Measurements from ENCODE around the gene MED9. TPM values are rescaled to one million over a fixed set of nuclear protein-coding genes. Genes with fewer than 3 reads are reported as not detected.

MED9 gene
- total RNA-seq, 1 experiment from 2014 or later = 88.9 TPM

GRCh38 chr17:17508646-17509591 is 32.1 kb downstream of the MED9 start:
- Histone ChIP-seq H3K4me3 (no peak overlapping the region), H3K36me3 (no peaks in the 10 kb centered on the region), H3K27me3 (no peaks in the 10 kb centered on the region), H3K27ac (peak overlapping the region; percentile 66), H3K4me1 (peaks cover 72% of the 10 kb centered on the region), H3K9me3 (replicated peaks) (no peaks in the 10 kb centered on the region)
- peak; percentile 89 to 91 for DNase-seq

- no peaks in the 10 kb centered on the region for H3K36me3 ChIP-seq
- H3K4me1 ChIP-seq = peaks cover 72% of the 10 kb centered on the region
- DNase-seq = no peak
- H3K4me3 ChIP-seq = no peak overlapping the region
- peak overlapping the region; percentile 66 for H3K27ac ChIP-seq
- H3K27me3 ChIP-seq = no peaks in the 10 kb centered on the region
- H3K9me3 ChIP-seq (replicated peaks) = no peaks in the 10 kb centered on the region
These were observed 33.0 kb downstream of the MED9 start for GRCh38 chr17:17509601-17510425.

GRCh38 chr17:17510456-17511292 is 33.9 kb downstream of the MED9 start:
- Histone ChIP-seq H3K4me1 (peaks cover 77% of the 10 kb centered on the region), H3K4me3 (no peak overlapping the region)

DNA sequence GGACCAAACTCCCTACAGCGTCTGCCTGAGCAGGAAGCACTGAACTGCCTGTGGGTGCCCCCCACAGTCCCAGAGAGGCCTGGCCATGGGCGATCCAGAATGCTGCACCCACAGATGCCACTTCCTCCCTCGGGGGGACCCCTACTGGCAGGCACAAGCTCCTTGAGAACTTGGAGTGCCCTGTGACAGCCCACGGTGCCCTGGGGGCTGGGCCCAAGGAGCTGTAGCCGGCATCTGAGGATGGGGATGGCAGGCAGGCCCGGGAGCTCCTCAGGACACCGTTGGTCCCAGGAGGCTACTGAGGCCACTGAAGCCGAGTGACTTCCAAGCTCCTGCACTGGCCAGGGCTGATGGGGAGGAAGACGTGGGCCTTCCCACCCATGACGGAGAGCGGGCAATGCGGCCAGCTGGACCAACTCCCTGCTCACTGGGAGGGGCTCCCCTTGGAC is 34.5 kb downstream of the MED9 start:
- Histone ChIP-seq H3K4me1 (peaks cover 80% of the 10 kb centered on the region), H3K36me3 (no peaks in the 10 kb centered on the region), H3K4me3 (no peak overlapping the region), H3K27me3 (no peaks in the 10 kb centered on the region), H3K9me3 (replicated peaks) (no peaks in the 10 kb centered on the region), H3K27ac (no peak overlapping the region)
- peak in 1 of 2 experiments; percentile 26 for DNase-seq

More at GRCh38 chr17:17510456-17511292, 33.9 kb downstream of the MED9 start:
- H3K27me3 ChIP-seq = no peaks in the 10 kb centered on the region
- H3K27ac ChIP-seq = no peak overlapping the region
- peak; percentile 31 to 35 for DNase-seq
- no peaks in the 10 kb centered on the region for H3K36me3 ChIP-seq
- H3K9me3 ChIP-seq (replicated peaks) = no peaks in the 10 kb centered on the region

DNA sequence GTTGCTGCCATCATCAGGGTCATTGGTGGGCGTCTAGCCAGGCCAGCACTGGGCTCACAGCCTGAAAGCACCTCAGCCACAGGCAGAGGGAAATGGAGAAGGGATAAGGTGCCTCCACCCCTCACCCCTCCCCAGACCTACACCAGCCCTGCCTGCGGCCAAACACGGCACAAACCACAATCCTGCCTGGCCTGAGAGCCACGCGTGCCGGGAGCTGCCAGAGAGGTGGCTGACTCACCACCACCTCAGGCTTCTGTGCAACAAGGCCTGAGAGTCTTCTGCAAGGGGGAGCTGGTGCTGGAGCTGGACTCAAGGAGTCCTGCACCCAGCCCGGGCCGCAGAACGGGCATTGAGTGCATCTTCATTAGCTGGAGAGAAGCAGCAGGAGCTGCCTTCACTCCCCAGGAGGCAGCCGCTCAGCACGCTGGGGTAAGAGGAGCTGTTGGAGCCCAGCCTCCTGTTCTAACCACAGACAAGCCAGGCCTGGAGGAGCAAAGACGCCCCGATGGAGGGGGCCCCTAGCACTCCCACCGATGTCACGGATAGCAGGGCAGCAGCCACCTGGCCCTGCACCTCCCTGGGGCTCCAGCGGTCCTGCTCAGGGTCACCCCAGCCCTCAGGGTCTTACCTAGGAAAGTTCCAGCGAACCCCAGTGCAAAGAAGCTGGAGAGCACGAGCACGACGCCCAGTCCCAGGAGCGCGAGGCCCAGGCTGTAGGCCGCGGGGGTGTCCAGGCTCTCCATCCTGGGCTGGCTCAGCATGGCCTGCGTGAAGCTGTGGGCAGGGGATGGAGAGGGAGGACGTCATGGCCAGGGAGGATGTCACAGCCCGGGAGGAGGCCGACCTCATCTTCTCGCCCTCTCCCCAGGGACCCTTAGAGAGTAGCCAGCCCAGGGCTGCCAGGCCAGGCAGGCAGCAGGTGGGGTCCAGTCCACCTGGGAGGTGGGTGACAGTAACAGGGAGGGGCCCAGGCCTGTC is 35.4 kb downstream of the MED9 start:
- Histone ChIP-seq H3K4me1 (peaks cover 80% of the 10 kb centered on the region), H3K27ac (peak overlapping the region; percentile 0; the same call in 1 of the 2 replicates), H3K27me3 (no peaks in the 10 kb centered on the region), H3K9me3 (replicated peaks) (no peaks in the 10 kb centered on the region), H3K36me3 (no peaks in the 10 kb centered on the region), H3K4me3 (no peak overlapping the region)
- peak; percentile 90 to 92 for DNase-seq

GRCh38 chr17:17512866-17513265 is 36.1 kb downstream of the MED9 start:
- no peaks in the 10 kb centered on the region for H3K9me3 ChIP-seq (replicated peaks)
- H3K27ac ChIP-seq = no peak overlapping the region
- no peaks in the 10 kb centered on the region for H3K36me3 ChIP-seq
- DNase-seq = no peak
- H3K4me3 ChIP-seq = no peak overlapping the region
- H3K4me1 ChIP-seq = peaks cover 78% of the 10 kb centered on the region
- no peaks in the 10 kb centered on the region for H3K27me3 ChIP-seq

GRCh38 chr17:17513626-17514025 is 36.8 kb downstream of the MED9 start:
- Histone ChIP-seq H3K27me3 (no peaks in the 10 kb centered on the region), H3K9me3 (replicated peaks) (no peaks in the 10 kb centered on the region), H3K27ac (no peak overlapping the region), H3K4me3 (no peak overlapping the region), H3K4me1 (peaks cover 70% of the 10 kb centered on the region), H3K36me3 (no peaks in the 10 kb centered on the region)
- DNase-seq = no peak

DNA sequence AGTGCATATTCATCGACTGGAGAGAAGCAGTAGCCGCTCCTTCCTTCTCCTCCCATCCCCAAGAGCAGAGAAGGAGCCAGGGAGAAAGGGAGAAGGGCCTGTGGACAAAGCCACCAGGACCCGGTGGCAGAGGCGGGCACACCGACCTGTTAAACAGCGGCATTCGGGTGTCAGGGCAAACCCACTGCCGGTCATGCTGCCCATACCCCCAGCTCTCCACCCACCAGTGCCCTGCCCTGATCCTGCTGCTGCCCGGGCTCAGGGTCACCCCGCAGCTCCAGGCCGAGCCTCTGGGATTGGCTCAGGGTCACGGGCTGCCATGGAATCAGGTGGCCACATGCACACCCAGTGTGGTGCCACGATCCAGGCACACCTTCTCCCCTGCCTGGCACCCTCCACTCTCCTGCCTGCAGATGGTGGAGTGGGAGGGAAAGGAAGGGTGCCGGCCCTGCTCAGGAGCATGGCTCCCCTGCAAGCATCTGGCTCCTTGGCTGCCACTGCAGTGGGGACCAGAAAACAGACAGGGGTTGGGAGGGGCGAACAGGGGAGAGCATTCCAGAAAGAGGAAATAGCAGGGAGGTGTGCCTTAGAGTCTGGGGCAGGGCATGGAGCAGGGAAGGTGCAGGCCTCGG is 37.7 kb downstream of the MED9 start:
- Histone ChIP-seq H3K4me3 (no peak overlapping the region), H3K36me3 (no peaks in the 10 kb centered on the region), H3K9me3 (replicated peaks) (no peaks in the 10 kb centered on the region), H3K27me3 (no peaks in the 10 kb centered on the region), H3K4me1 (peaks cover 61% of the 10 kb centered on the region), H3K27ac (no peak overlapping the region; the same call in 1 of the 2 replicates)
- no peak for DNase-seq

DNA sequence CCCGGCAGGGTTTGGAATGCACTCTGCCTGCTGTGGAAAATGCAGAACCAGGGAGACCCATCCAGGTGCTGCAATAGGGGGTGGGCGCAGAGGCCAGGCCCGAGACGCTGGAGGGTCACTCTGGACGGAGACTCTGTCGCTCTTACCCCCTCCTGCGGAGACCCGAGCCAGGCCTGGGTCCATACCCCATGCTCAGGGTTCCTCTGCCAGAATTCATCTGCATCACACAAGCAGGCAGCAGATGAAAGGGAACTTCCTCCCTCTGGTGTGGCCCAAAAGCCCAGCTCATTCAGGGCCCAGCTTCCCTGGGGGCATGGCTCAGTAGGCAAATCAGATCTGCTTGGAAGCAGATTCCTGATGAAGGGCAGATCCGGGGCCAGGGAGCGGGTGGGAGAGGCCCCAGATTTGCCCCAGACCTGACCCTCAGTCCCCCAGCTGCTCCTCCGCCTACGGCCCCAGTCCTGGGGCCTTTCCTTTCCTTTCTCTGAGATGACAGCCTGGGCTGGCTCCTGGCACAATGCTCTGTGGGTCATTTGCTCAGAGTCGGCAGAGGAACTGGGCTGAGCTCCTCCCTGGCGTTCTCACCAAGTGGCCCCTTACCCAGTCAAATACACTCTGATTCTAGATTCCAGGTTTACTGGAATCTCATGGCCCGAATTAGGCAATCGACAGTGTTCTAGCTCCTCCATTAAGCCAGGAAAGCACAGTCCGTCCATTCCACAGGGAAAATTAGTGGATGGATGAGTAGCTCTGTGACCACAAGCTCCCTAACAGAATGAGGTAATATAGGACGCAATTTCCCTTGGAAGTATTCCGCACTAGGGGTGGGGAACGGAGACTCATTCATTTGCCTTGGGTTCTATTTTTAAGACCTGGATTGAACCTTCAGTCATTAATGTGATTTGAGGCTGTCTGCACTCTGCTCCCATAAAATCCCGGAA is 38.5 kb downstream of the MED9 start:
- Histone ChIP-seq H3K27me3 (no peaks in the 10 kb centered on the region), H3K9me3 (replicated peaks) (no peaks in the 10 kb centered on the region), H3K36me3 (no peaks in the 10 kb centered on the region), H3K4me3 (no peak overlapping the region), H3K27ac (peak overlapping the region; percentile 61), H3K4me1 (peaks cover 54% of the 10 kb centered on the region)
- peak; percentile 78 for DNase-seq

DNA sequence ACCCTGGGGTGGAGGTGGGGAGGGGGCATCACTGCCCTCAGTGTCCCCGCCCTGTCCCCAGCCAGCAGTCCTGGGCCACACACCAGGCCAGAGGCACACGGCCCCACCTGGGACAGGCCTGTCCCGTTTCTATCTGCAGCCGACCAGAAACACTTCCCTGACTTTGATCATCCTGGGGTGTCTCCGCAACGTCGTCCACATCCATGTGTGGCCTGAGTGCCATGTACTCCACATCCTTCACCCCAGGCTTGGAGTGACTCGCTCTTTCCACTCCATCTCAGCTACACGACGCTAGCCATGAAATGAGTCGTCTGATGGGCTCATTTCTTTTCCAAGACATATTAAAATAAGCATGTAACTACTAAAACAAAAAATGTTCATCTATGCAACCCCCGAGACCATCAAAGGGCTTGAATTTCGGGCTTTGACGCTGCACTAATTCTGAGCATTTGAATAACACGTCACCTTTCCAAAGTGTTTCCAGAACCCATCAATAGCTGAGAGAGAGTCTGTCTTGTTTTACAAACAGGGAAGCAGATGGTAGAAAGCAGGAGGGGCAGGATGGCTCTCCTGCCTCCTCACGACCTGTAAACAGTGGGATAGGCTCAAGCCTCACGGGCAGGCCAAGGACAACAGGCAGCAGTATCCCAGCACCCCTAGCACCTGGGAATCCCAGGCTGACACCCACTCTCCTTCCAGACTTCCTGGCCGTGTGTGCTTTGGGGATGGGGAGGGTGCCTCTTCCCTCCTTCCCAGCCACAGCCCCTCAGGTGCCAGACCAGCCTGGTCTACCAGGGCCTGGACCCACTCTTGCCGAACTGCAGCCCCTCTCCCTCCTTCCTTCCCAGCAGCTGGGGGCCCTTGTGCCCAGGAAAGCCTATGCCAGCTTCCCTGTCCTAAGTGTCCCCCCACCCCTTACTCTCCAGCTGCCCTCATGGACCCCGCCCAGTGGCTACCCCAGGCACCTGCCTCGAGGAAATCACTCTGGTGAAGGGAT is 39.4 kb downstream of the MED9 start:
- DNase-seq = no peak
- Histone ChIP-seq H3K9me3 (replicated peaks) (no peaks in the 10 kb centered on the region), H3K36me3 (no peaks in the 10 kb centered on the region), H3K27ac (peak overlapping the region; percentile 61), H3K4me3 (no peak overlapping the region), H3K27me3 (no peaks in the 10 kb centered on the region), H3K4me1 (peaks cover 50% of the 10 kb centered on the region)

- Histone ChIP-seq H3K4me1 (peaks cover 43% of the 10 kb centered on the region), H3K36me3 (no peaks in the 10 kb centered on the region), H3K9me3 (replicated peaks) (no peaks in the 10 kb centered on the region), H3K4me3 (no peak overlapping the region), H3K27me3 (no peaks in the 10 kb centered on the region), H3K27ac (no peak overlapping the region)
- DNase-seq = no peak
These were observed 40.3 kb downstream of the MED9 start for GRCh38 chr17:17516941-17517720.
